GM19238 (cell line): Measurements from ENCODE around the gene SFXN3.
"Not testable (repeated sequence)": the region's sequence is repeated elsewhere in the genome, so short reads cannot be mapped to it uniquely, and the experiment has no call there.

Experiments used
- DNase-seq: peaks from one replicate; pipeline ENCODE4 v3.0.0; 2011; ENCODE audit warnings: low spot score; ENCODE audit not compliant: insufficient read length

SFXN3 gene

GRCh38 chr10:101015582-101015973 lies 15.5 kb upstream of the SFXN3 start:
- no peak for DNase-seq

- no peak for DNase-seq
Observed at GRCh38 chr10:101016814-101017213, 14.2 kb upstream of the SFXN3 start.

DNA sequence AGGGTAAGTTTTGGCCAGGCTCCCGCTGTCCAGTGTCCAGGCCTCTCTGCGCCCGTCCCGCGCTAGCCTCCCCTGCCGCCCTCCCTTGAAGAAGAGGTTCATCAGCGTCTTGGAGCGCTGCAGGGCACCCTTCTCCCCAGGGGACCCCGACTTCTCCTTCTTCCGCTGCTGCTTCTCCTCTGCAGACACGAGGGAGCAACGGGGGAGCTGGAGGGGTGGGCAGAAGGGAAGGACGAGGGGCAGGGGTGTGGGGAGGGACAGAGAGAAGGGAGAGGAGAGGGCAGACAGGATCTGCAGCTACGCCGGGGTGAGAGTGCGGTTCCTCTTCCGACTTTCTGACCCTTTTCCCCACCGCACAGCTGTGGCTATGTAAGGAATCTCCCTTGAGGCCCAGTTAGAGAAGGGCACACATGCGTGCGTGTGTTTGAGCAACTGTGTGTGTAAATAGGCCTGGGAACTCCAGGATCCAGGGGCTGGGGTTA lies 12.9 kb upstream of the SFXN3 start:
- DNase-seq, result no peak

DNA sequence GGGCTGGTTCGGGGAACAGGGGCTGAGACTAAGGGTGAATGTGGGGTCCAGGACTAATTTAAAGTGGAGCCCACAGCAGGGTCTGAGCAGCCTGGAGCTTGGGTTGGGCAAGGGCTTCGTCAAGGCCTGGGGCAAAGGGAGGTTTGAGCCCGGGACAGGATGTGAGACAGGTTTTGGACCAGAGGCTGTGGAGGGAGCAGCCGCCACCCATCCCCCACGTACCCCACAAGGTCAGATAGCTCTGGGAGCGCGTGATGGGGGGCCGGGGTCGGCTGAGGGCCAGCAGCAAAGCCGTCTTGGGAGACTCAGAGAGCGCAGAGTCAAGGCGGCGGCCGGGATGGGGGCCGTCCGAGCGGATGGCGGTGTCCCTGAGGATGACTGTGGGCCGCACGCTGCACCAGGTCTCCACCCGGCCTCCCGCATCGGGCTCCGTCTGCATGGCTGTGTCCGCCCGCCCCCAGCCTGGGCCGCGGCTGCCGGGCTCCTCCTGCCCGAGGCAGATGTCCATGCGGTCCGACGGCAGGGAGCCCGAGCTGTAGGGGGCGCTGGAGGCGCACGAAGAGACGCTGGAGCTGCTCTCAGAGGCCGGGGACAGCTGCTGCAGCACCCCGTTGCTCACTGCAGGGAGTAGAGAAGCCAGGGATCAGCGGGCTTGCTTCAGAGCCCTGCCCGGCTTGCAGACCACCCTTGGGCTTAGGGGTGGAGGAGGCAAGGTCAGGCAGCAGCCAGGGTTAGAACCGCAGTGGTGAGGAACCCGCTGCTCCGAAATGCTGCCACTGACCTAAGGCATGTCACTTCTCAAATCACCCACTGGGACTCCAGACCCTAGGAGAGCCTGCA lies 12.2 kb upstream of the SFXN3 start:
- peak; percentile 67 for DNase-seq

DNA sequence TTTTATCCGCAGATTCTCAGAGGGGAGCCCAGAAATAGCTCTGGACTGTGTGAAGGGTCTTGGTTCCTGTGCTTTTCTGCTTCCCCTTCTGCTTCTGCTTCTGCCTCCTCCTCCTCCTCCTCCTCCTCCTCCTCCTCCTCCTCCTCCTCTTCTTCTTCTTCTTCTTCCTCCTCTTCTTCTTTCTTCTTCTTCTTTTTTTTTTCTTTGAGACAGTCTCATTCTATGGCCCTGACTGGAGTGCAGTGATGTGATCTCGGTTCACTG lies 11.7 kb upstream of the SFXN3 start:
- no peak for DNase-seq

DNA sequence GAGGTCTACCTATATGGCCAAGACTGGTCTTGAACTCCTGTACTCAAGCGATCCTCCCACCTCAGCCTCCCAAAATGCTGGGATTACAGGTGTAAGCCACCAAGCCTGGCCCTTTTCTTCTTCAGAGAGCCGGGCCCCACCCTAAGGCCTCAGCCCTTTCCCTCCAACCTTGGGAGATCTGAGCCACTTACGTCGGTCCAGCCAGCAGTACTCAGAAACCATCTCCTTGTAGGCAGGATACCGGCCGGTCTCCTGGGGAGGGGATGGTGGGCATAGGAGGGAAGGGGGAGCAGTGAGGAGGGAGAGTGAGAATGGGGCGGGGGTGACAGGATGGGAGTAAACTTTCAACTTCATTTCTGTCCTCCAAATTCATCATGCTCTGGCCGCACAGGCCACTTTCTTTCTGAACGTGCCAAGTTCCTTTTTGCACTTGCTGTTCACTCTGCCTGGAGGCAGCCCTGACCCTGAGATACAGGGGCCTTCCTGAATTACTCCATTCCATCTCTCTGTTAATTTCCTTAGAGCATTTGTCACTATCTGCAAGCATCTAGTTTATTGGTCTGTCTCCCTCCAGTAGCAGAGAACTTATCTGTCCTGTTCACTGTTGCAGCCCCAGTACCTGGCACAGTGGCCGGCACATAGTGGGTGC lies 10.5 kb upstream of the SFXN3 start:
- no peak for DNase-seq

GRCh38 chr10:101021239-101021638 lies 9.8 kb upstream of the SFXN3 start:
- no peak for DNase-seq

DNA sequence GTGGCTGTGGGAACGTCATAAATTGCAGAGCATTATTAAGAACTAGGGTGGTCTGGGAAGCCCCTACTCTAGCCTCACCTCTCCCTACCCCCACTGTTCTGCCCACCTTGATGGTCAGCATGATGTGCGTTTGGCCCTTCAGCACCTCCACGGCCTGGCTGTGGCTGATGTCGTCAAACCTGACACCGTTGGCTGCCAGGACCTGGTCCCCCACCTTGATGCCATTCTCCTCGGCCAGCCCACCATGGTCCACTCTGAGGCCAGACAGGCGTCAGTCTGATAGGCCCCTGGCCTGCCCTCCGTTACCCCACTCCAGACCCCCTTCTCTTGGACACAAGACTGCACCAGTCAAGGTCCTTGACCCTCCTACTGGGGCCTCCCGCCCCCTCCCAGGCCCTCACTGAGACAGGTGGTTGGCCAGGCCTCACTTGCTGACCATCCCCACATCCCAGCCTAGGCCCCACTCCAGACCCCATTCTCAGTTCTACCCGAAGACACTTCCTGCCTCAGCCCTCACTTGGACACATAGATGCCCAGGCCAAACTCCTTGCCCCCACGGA lies 9.3 kb upstream of the SFXN3 start:
- DNase-seq, result no peak

- no peak for DNase-seq
Observed at GRCh38 chr10:101022967-101023705, 7.9 kb upstream of the SFXN3 start.

DNA sequence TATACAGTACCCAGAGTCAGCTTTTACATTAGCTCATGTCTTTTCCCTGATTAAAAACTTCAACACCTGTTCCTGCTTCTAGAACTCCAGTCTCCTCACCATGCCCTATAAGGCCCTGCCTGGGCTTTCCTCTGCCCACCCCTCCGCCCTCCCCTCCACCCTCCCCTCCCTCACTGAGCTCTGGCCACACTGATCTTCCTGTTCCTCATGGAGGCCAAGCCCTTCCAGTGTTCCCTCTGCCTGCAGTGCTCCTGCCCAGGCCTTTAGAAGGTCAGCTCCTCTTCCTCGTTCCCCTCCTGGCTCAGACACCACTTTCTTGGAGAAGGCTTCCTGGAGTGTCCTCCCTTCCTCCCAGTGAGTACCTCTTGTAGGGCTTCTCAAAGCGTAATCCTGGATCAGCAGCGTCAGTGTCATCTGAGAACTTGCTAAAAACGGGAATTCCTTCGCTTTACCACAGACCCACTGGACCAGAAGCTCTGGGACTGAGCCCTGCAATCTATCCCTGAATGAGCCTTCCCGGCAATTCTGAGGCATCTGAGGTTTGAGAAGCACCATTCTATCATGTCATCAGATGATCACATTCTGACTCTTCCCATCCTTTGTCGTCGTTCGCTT lies 3.8 kb upstream of the SFXN3 start:
- DNase-seq, result no peak

GRCh38 chr10:101028446-101029337 lies 2.3 kb upstream of the SFXN3 start:
- no peak for DNase-seq

DNA sequence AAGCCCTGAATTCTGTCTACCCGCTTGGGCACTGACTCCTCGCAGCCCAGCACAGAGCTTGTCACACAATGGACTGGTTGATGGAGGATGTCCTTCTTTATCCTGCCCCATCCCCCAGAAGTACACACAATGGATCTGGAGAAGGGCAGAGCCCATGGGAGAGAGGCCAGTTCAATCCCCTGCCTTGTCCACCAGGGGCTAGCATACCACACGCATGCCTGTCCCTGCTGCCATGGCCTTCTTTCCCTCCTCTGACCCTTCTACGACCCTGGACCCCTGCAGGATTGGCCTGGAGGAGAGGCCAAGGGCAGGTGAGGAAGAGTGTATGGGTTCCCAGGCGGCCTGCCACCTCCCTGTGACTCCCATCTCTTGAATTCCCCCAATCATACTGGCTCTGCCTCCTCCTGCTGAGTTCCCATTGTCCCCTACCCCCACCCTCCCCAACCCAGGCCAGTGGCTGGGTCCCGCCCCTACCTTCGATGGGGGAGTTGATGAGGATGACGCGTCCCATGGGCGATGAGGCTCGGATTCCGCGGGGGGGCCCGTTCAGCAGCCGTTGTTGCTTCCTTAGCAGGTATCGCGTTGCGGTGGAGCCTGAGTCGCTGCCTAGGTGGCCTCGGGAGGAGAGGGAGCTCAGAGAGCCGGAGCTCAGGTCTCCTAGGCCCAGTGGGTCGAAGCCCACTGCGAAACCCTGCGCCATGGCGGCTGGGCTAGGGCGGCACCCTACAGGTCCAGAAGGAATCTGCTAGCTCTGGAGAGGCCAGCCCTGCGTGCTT lies 1.3 kb upstream of the SFXN3 start:
- no peak for DNase-seq

DNA sequence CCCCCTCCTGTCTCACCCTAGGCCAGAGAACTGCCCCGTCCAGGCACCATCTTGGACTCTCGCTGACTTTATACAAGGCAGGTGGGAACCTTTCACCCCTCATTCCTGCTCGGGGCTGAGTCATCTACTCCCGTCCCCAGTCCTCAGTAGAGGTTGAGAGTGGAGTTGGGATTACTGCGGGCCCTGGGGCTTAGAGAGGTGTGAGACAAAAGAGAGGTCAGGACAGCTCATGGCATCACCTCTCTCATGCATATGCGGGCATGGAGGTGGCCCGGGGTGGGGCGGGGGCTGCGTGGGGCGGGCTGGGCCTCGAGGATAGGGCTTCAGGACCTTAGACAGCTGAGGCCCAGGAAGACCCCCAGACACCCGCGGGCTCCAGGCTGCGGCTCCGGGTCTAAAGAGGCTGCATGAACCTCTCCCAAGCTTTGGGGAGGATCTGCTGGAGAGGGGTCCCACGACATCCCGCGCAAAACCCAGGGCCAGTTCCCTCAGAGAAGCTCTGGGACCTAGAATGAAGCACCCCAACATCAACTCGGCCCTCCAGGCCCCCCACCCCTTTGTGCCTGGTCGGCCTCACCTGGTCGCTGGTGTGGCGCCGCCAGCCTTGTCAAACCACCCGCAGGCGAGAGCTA lies 422 bp upstream of the SFXN3 start:
- DNase-seq, result no peak

GRCh38 chr10:101031796-101032636 lies 982 bp downstream of the SFXN3 start:
- no peak for DNase-seq

DNA sequence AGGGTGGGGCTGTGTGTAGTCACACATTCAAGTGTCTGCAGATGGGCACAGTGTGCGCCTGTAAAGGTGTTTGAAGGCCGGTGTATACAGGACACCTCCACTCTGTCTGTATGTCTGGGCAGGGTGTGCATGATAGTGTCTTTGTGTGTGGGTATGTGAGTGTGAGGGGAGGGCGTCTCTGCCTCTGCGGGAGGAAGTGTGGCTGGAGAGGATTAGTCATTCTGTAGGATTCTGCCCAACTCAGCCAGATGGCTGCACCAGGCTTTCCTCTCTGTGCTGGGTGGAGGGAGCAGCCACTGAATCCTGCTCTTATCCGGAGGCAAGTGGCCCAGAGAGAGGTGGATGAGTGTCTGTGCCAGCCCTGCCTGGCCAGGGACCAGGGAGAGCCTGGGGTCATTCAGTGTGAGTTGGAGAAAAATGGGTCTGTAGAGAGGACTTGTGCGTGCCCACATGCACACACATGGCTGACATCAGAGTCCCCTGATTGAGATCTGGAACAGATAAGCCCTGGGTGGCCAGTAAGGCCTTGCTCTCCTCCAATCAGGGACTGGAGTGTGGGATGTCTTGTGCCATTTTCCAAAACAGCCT lies 1.7 kb downstream of the SFXN3 start:
- no peak for DNase-seq

DNA sequence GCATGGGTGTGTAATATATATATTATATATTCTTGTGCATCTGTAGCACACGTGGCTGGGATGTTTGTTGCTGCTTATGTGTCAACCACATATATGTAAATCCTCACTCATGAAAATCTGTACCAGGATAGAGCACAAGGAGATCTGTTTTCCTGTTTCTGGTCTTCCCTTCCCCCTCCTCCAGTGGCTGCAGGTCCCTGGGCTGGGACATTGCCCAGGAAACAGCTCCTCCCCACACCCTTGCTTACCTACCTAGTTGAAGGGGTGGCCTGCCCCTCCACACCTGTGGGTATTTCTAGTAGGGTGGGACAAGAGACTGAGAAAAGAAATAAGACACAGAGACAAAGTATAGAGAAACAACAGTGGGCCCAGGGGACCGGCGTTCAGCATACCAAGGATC lies 2.2 kb downstream of the SFXN3 start:
- no peak for DNase-seq

- not testable (repeated sequence) for DNase-seq
Observed at GRCh38 chr10:101034404-101034803, 3.4 kb downstream of the SFXN3 start.

- DNase-seq, result no peak
Observed at GRCh38 chr10:101035314-101035713, 4.3 kb downstream of the SFXN3 start.
